ENCODE measurements around the gene RFX3.
A peak's percentile ranks its signal among the peaks of the same experiment; 100 is the strongest.

The RFX3 gene

GRCh38 chr9:3238236-3238635 is 287.6 kb downstream of the RFX3 start:
- Mint-ChIP-seq H3K36me3 (ENCODE audit: low read depth) (no peaks in the 10 kb centered on the region), H3K4me1 (ENCODE audit: low read depth) (peaks cover 2% of the 10 kb centered on the region), H3K27me3 (ENCODE audit: low read depth) (no peaks in the 10 kb centered on the region), H3K27ac (no peak overlapping the region), H3K9me3 (no peaks in the 10 kb centered on the region), H3K4me3 (no peak overlapping the region)
- DNase-seq (ENCODE audit: low spot score) = no peak

GRCh38 chr9:3237121-3237520 is 288.7 kb downstream of the RFX3 start:
- H3K4me3 Mint-ChIP-seq = no peak overlapping the region
- no peaks in the 10 kb centered on the region for H3K36me3 Mint-ChIP-seq (ENCODE audit: low read depth)
- H3K4me1 Mint-ChIP-seq (ENCODE audit: low read depth) = peaks cover 2% of the 10 kb centered on the region
- no peak for DNase-seq (ENCODE audit: low spot score)
- H3K9me3 Mint-ChIP-seq = no peaks in the 10 kb centered on the region
- no peaks in the 10 kb centered on the region for H3K27me3 Mint-ChIP-seq (ENCODE audit: low read depth)
- no peak overlapping the region for H3K27ac Mint-ChIP-seq

- Mint-ChIP-seq H3K27ac (no peak overlapping the region), H3K4me3 (no peak overlapping the region), H3K36me3 (ENCODE audit: low read depth) (no peaks in the 10 kb centered on the region), H3K4me1 (ENCODE audit: low read depth) (no peaks in the 10 kb centered on the region), H3K27me3 (ENCODE audit: low read depth) (no peaks in the 10 kb centered on the region), H3K9me3 (no peaks in the 10 kb centered on the region)
- DNase-seq (ENCODE audit: low spot score) = no peak
Measured at GRCh38 chr9:3235497-3235896, 290.3 kb downstream of the RFX3 start.

GRCh38 chr9:3224931-3225330 is 300.9 kb downstream of the RFX3 start:
- Mint-ChIP-seq H3K36me3 (ENCODE audit: low read depth) (peaks cover 2% of the 10 kb centered on the region), H3K9me3 (no peaks in the 10 kb centered on the region), H3K4me1 (ENCODE audit: low read depth) (no peaks in the 10 kb centered on the region), H3K27me3 (ENCODE audit: low read depth) (no peaks in the 10 kb centered on the region), H3K4me3 (no peak overlapping the region), H3K27ac (no peak overlapping the region)
- no peak for DNase-seq (ENCODE audit: low spot score)

- Mint-ChIP-seq H3K36me3 (ENCODE audit: low read depth) (no peaks in the 10 kb centered on the region), H3K4me3 (no peak overlapping the region), H3K27ac (no peak overlapping the region), H3K4me1 (ENCODE audit: low read depth) (no peaks in the 10 kb centered on the region), H3K27me3 (ENCODE audit: low read depth) (peaks cover 8% of the 10 kb centered on the region), H3K9me3 (no peaks in the 10 kb centered on the region)
- DNase-seq (ENCODE audit: low spot score) = no peak
Measured at GRCh38 chr9:3215658-3216057, 310.1 kb downstream of the RFX3 start.

- H3K9me3 Mint-ChIP-seq = no peaks in the 10 kb centered on the region
- no peaks in the 10 kb centered on the region for H3K36me3 Mint-ChIP-seq (ENCODE audit: low read depth)
- H3K27ac Mint-ChIP-seq = no peak overlapping the region
- no peaks in the 10 kb centered on the region for H3K4me1 Mint-ChIP-seq (ENCODE audit: low read depth)
- H3K27me3 Mint-ChIP-seq (ENCODE audit: low read depth) = peaks cover 12% of the 10 kb centered on the region
- DNase-seq (ENCODE audit: low spot score) = no peak
- no peak overlapping the region for H3K4me3 Mint-ChIP-seq
Measured at GRCh38 chr9:3214741-3215140, 311.1 kb downstream of the RFX3 start.

- no peak for DNase-seq (ENCODE audit: low spot score)
- Mint-ChIP-seq H3K4me1 (ENCODE audit: low read depth) (no peaks in the 10 kb centered on the region), H3K36me3 (ENCODE audit: low read depth) (no peaks in the 10 kb centered on the region), H3K4me3 (no peak overlapping the region), H3K9me3 (no peaks in the 10 kb centered on the region), H3K27ac (no peak overlapping the region), H3K27me3 (ENCODE audit: low read depth) (peaks cover 19% of the 10 kb centered on the region)
Measured at GRCh38 chr9:3205421-3206095, 320.2 kb downstream of the RFX3 start.

GRCh38 chr9:3200331-3200774 is 325.4 kb downstream of the RFX3 start:
- Mint-ChIP-seq H3K27me3 (ENCODE audit: low read depth) (peaks cover 9% of the 10 kb centered on the region), H3K27ac (no peak overlapping the region), H3K4me3 (no peak overlapping the region), H3K36me3 (ENCODE audit: low read depth) (no peaks in the 10 kb centered on the region), H3K4me1 (ENCODE audit: low read depth) (no peaks in the 10 kb centered on the region), H3K9me3 (no peaks in the 10 kb centered on the region)
- no peak for DNase-seq (ENCODE audit: low spot score)

- Mint-ChIP-seq H3K27me3 (ENCODE audit: low read depth) (peaks cover 10% of the 10 kb centered on the region), H3K4me3 (no peak overlapping the region), H3K36me3 (ENCODE audit: low read depth) (no peaks in the 10 kb centered on the region), H3K4me1 (ENCODE audit: low read depth) (no peaks in the 10 kb centered on the region), H3K9me3 (no peaks in the 10 kb centered on the region), H3K27ac (no peak overlapping the region)
- DNase-seq (ENCODE audit: low spot score) = no peak
Measured at GRCh38 chr9:3193791-3194190, 332.0 kb downstream of the RFX3 start.

GRCh38 chr9:3191715-3192114 is 334.1 kb downstream of the RFX3 start:
- Mint-ChIP-seq H3K4me1 (ENCODE audit: low read depth) (no peaks in the 10 kb centered on the region), H3K27me3 (ENCODE audit: low read depth) (peaks cover 17% of the 10 kb centered on the region), H3K9me3 (no peaks in the 10 kb centered on the region), H3K27ac (no peak overlapping the region), H3K4me3 (no peak overlapping the region), H3K36me3 (ENCODE audit: low read depth) (no peaks in the 10 kb centered on the region)
- DNase-seq (ENCODE audit: low spot score) = no peak

GRCh38 chr9:3189113-3189861 is 336.5 kb downstream of the RFX3 start:
- DNase-seq (ENCODE audit: low spot score) = no peak
- Mint-ChIP-seq H3K9me3 (no peaks in the 10 kb centered on the region), H3K4me1 (ENCODE audit: low read depth) (no peaks in the 10 kb centered on the region), H3K4me3 (no peak overlapping the region), H3K27ac (no peak overlapping the region), H3K36me3 (ENCODE audit: low read depth) (no peaks in the 10 kb centered on the region), H3K27me3 (ENCODE audit: low read depth) (peaks cover 17% of the 10 kb centered on the region)

GRCh38 chr9:3186751-3187150 is 339.1 kb downstream of the RFX3 start:
- Mint-ChIP-seq H3K9me3 (no peaks in the 10 kb centered on the region), H3K27me3 (ENCODE audit: low read depth) (peaks cover 30% of the 10 kb centered on the region), H3K4me3 (no peak overlapping the region), H3K36me3 (ENCODE audit: low read depth) (no peaks in the 10 kb centered on the region), H3K27ac (no peak overlapping the region), H3K4me1 (ENCODE audit: low read depth) (no peaks in the 10 kb centered on the region)
- no peak for DNase-seq (ENCODE audit: low spot score)

GRCh38 chr9:3181049-3181953 is 344.5 kb downstream of the RFX3 start:
- DNase-seq (ENCODE audit: low spot score) = peak; percentile 39
- H3K4me1 Mint-ChIP-seq (ENCODE audit: low read depth) = no peaks in the 10 kb centered on the region
- H3K27me3 Mint-ChIP-seq (ENCODE audit: low read depth) = peaks cover 50% of the 10 kb centered on the region
- H3K9me3 Mint-ChIP-seq = no peaks in the 10 kb centered on the region
- no peak overlapping the region for H3K27ac Mint-ChIP-seq
- peak overlapping the region; percentile 72 for H3K4me3 Mint-ChIP-seq
- no peaks in the 10 kb centered on the region for H3K36me3 Mint-ChIP-seq (ENCODE audit: low read depth)

GRCh38 chr9:3180696-3181048 is 345.1 kb downstream of the RFX3 start:
- peaks cover 52% of the 10 kb centered on the region for H3K27me3 Mint-ChIP-seq (ENCODE audit: low read depth)
- no peaks in the 10 kb centered on the region for H3K9me3 Mint-ChIP-seq
- no peaks in the 10 kb centered on the region for H3K4me1 Mint-ChIP-seq (ENCODE audit: low read depth)
- H3K4me3 Mint-ChIP-seq = peak overlapping the region; percentile 35
- no peaks in the 10 kb centered on the region for H3K36me3 Mint-ChIP-seq (ENCODE audit: low read depth)
- no peak for DNase-seq (ENCODE audit: low spot score)
- no peak overlapping the region for H3K27ac Mint-ChIP-seq

All from T-helper 2 cell treated with Interferon-gamma antibody and Interleukin-4, amounts not matched to agents 5 μg/mL and 100 μg/mL, for 36 hours (primary cell).